WTC11 (cell line): ENCODE measurements around the gene MADCAM1. TPM values are rescaled to one million over a fixed set of nuclear protein-coding genes. Genes with fewer than 3 reads are reported as not detected.

Experiments
- ATAC-seq: fragments of 200-7000 bp; cut with Tn5 transposase; 2 replicates; pipeline ENCODE4 v1.10.0; 2021; ENCODE audit warnings: mild to moderate bottlenecking, moderate library complexity
- CTCF ChIA-PET: fragments of 300-600 bp; sonication (Branson Sonifier 250); formaldehyde crosslinking; loops from one replicate; lab custom pipeline; 2021; ENCODE audit warnings: antibody characterized with exemption; lab: Charles Lee
- POLR2A ChIA-PET: fragments of 350-600 bp; sonication (Branson Sonifier 250); formaldehyde crosslinking; loops from one replicate; lab custom pipeline; 2021; ENCODE audit warnings: antibody characterized with exemption; lab: Charles Lee
- DNase-seq: peaks from one replicate; pipeline ENCODE4 v3.0.0; 2021; ENCODE audit warnings: low spot score
- H3K27ac Mint-ChIP-seq: 2 replicates; pipeline ENCODE4 v1.8.0; 2021; ENCODE audit warnings: mixed read lengths
- H3K27me3 Mint-ChIP-seq: 2 replicates; pipeline ENCODE4 v1.8.0; 2021; ENCODE audit warnings: low read depth, mild to moderate bottlenecking, moderate library complexity, mixed read lengths
- H3K36me3 Mint-ChIP-seq: 2 replicates; pipeline ENCODE4 v1.8.0; 2021; ENCODE audit warnings: mixed read lengths
- H3K4me1 Mint-ChIP-seq: 2 replicates; pipeline ENCODE4 v1.8.0; 2022; ENCODE audit warnings: mixed read lengths
- H3K4me3 Mint-ChIP-seq: 2 replicates; pipeline ENCODE4 v1.8.0; 2021; ENCODE audit warnings: mild to moderate bottlenecking, moderate library complexity, mixed read lengths
- H3K9me3 Mint-ChIP-seq: 2 replicates; pipeline ENCODE4 v1.8.0; 2021; ENCODE audit warnings: mixed read lengths
- FOXP4 ChIP-seq: sonication (generic); formaldehyde crosslinking; IDR thresholded peaks from 2 replicates; pipeline ENCODE4 v1.8.0; 2022; ENCODE audit warnings: mild to moderate bottlenecking, missing genetic modification reagents
- GTF2I ChIP-seq: fragments of 250-450 bp; sonication (Bioruptor Pico); conservative IDR thresholded peaks from 2 replicates; pipeline ENCODE4 v1.4.0; 2021; ENCODE audit warnings: mild to moderate bottlenecking
- MYBL2 ChIP-seq: sonication (generic); formaldehyde crosslinking; IDR thresholded peaks from 2 replicates; pipeline ENCODE4 v1.8.1; 2023; ENCODE audit warnings: mild to moderate bottlenecking, moderate library complexity, missing genetic modification reagents
- NR1H2 ChIP-seq: sonication (generic); formaldehyde crosslinking; IDR thresholded peaks from 2 replicates; pipeline ENCODE4 v1.9.0; 2021; ENCODE audit warnings: mild to moderate bottlenecking, moderate library complexity, missing genetic modification reagents
- SP1 ChIP-seq: sonication (generic); formaldehyde crosslinking; conservative IDR thresholded peaks from 2 replicates; pipeline ENCODE4 v1.8.1; 2022; ENCODE audit warnings: missing genetic modification reagents
- TP53 ChIP-seq: sonication (generic); formaldehyde crosslinking; IDR thresholded peaks from 2 replicates; pipeline ENCODE4 v1.8.1; 2023; ENCODE audit warnings: mild to moderate bottlenecking, missing genetic modification reagents
- ZNF219 ChIP-seq: sonication (generic); formaldehyde crosslinking; IDR thresholded peaks from 2 replicates; pipeline ENCODE4 v1.8.0; 2023; ENCODE audit warnings: missing genetic modification reagents, mild to moderate bottlenecking, borderline replicate concordance
- ZNF263 ChIP-seq: sonication (generic); formaldehyde crosslinking; IDR thresholded peaks from 2 replicates; pipeline ENCODE4 v1.8.1; 2022; ENCODE audit warnings: low read depth, mild to moderate bottlenecking, moderate library complexity, missing genetic modification reagents
- ZNF512 ChIP-seq: sonication (generic); formaldehyde crosslinking; IDR thresholded peaks from 2 replicates; pipeline ENCODE4 v1.8.1; 2022; ENCODE audit warnings: missing genetic modification reagents, borderline replicate concordance
- total RNA-seq: library from RNA; stranded (reverse); gene quantifications from 3 replicates; pipeline ENCODE4 v1.2.3, GENCODE V29; 2021
- TF ChIP-seq, protein P1 (sequence below): sonication (generic); formaldehyde crosslinking; IDR thresholded peaks from 2 replicates; pipeline ENCODE4 v1.8.1; 2023; ENCODE audit warnings: mild to moderate bottlenecking, missing genetic modification reagents, moderate library complexity
- TF ChIP-seq, protein P2 (sequence below): fragments of 250-450 bp; sonication (Bioruptor Pico); IDR thresholded peaks from 2 replicates; pipeline ENCODE4 v1.9.0; 2021; ENCODE audit warnings: mild to moderate bottlenecking
- TF ChIP-seq, protein P3 (sequence below): sonication (generic); formaldehyde crosslinking; IDR thresholded peaks from 2 replicates; pipeline ENCODE4 v1.8.1; 2023; ENCODE audit warnings: mild to moderate bottlenecking, moderate library complexity, missing genetic modification reagents
- TF ChIP-seq, protein P4 (sequence below): sonication (generic); formaldehyde crosslinking; IDR thresholded peaks from 2 replicates; pipeline ENCODE4 v1.8.0; 2022; ENCODE audit warnings: mild to moderate bottlenecking, missing genetic modification reagents

Gene MADCAM1
- total RNA-seq, 1 experiment from 2014 or later: 4.7 TPM

GRCh38 chr19:478236-478903 is 17.9 kb upstream of the MADCAM1 start (continued):
- TF ChIP-seq MYBL2 (CRISPR knock-in tag) (no peak), ZNF219 (CRISPR knock-in tag) (no peak), ZNF512 (CRISPR knock-in tag) (no peak), TP53 (CRISPR knock-in tag) (no peak), ZNF263 (CRISPR knock-in tag) (no peak), NR1H2 (no peak)
- TF ChIP-seq, protein P1, sequence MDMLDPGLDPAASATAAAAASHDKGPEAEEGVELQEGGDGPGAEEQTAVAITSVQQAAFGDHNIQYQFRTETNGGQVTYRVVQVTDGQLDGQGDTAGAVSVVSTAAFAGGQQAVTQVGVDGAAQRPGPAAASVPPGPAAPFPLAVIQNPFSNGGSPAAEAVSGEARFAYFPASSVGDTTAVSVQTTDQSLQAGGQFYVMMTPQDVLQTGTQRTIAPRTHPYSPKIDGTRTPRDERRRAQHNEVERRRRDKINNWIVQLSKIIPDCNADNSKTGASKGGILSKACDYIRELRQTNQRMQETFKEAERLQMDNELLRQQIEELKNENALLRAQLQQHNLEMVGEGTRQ (CRISPR knock-in tag): no peak
- TF ChIP-seq, protein P2, sequence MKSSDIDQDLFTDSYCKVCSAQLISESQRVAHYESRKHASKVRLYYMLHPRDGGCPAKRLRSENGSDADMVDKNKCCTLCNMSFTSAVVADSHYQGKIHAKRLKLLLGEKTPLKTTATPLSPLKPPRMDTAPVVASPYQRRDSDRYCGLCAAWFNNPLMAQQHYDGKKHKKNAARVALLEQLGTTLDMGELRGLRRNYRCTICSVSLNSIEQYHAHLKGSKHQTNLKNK (CRISPR knock-in tag): no peak
- TF ChIP-seq, protein P3, sequence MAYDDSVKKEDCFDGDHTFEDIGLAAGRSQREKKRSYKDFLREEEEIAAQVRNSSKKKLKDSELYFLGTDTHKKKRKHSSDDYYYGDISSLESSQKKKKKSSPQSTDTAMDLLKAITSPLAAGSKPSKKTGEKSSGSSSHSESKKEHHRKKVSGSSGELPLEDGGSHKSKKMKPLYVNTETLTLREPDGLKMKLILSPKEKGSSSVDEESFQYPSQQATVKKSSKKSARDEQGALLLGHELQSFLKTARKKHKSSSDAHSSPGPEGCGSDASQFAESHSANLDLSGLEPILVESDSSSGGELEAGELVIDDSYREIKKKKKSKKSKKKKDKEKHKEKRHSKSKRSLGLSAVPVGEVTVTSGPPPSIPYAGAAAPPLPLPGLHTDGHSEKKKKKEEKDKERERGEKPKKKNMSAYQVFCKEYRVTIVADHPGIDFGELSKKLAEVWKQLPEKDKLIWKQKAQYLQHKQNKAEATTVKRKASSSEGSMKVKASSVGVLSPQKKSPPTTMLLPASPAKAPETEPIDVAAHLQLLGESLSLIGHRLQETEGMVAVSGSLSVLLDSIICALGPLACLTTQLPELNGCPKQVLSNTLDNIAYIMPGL: no peak

DNA sequence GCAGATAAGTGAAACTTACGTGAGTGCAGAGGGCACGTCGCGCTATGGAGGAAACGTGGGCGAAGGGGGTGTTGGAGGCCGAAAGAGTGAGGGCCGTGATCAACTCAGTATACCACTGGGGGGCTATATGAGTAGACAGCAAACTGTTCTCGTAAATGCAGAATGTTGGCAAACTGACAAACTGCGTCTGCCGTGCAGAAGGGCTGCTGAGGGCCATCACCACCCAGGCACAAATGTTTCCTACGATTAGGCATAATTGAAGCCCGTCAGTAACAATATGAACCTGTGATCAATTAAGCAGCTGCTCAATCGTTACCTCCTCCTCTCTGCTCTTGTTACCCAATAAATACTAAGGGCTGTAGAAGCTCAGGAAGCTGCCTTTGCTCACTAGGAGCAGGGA is 17.3 kb upstream of the MADCAM1 start:
- peaks cover 14% of the 10 kb centered on the region; the same call in 1 of the 2 replicates for H3K27me3 Mint-ChIP-seq
- no peak overlapping the region for H3K27ac Mint-ChIP-seq
- DNase-seq: no peak
- no peak overlapping the region for H3K4me3 Mint-ChIP-seq
- POLR2A ChIA-PET: interaction anchor here (0.8 to 1.5 kb wide), 2 partner anchors 10 to 30 kb away, joined by 3 to 4 read pairs; no protein-coding TSS in a partner anchor
- no peak for TF ChIP-seq FOXP4
- TF ChIP-seq, protein P4, sequence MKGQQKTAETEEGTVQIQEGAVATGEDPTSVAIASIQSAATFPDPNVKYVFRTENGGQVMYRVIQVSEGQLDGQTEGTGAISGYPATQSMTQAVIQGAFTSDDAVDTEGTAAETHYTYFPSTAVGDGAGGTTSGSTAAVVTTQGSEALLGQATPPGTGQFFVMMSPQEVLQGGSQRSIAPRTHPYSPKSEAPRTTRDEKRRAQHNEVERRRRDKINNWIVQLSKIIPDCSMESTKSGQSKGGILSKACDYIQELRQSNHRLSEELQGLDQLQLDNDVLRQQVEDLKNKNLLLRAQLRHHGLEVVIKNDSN (CRISPR knock-in tag): no peak
- no peak for TF ChIP-seq GTF2I (CRISPR knock-in tag)
- TF ChIP-seq SP1: no peak
- ATAC-seq: no peak
- CTCF ChIA-PET: interaction anchor here (1.0 to 2.3 kb wide), 7 partner anchors 10 to 169 kb away, joined by 3 to 15 read pairs (median 6); partner anchors contain the start of gene C2CD4C
- no peaks in the 10 kb centered on the region; the same call in 1 of the 2 replicates for H3K4me1 Mint-ChIP-seq
- peaks cover 8% of the 10 kb centered on the region for H3K36me3 Mint-ChIP-seq
- peaks cover 23% of the 10 kb centered on the region for H3K9me3 Mint-ChIP-seq
